NCI-H510A treated with DMSO at 0.1 percent for 48 hours (cell line): ENCODE data around the gene NELFB.
A peak's percentile ranks its signal among the peaks of the same experiment; 100 is the strongest.

Experiments
- DNase-seq: peaks from one replicate; lab custom pipeline; 2025; lab: John Stamatoyannopoulos, UW

NELFB gene

GRCh38 chr9:137303151-137303892, 48.2 kb downstream of the NELFB start:
- DNase-seq = peak; percentile 12

DNA sequence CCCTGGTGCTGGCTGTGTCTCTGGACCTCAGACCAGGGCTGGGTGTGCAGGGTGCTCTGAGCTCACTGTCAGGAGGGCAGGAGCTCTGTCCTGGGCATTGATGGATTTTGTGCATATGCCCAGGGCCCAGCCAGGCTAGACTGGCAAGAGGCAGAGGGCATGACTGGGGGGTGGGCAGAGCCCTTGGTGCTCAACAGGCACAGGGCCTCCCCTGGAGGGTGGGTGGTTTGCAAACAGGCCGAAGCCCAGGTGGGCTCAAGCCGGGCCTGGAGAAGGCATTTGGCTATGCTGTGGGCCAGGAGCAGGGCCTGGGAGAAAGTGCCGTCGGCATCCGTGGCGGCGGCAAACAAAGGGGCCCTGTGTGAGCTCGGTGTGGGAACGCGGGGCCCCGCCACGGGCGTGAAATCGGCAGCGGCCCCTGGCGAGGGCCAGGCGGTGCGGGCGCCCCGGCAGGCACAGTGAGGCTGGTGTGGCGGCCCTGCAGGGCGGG, 48.8 kb downstream of the NELFB start:
- DNase-seq = no peak

- DNase-seq = no peak
Observed at GRCh38 chr9:137304383-137305059, 49.4 kb downstream of the NELFB start.

DNA sequence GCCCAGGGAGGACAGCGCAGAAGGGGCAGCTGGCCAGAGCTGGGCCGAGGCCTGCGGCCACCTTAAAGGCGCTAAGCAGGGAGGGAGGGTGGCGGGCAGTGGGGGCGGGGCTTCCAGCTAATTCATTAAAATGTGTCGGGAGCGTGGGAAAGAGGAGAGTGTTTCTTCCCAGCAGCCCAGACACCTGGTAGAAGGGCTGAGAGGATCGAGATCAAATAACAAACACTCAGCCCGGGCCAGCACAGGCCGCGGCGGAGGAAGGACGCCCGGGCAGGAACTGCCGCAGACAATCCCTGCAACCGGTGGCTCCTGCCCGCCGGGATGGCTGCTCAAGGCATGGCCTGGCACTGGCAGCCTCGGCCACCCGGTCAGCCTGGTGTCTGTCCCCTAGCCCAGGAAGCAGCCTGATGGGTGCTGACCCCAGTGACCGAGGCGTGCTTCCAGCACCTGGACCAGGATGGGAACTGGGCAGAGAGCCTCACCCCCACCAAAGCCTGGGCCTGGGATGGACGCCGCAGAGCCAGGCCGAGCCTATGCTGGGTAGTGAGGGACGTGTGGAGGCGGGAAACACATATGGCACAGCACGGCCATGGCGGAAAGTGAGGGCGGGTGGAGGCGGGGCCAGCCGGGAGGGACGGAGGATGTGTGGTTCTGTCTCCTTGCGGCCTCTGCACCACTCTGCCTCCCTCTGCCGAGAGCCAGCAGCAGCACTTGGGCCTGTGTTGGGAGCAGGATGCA, 50.1 kb downstream of the NELFB start:
- DNase-seq = peak; percentile 88

- no peak for DNase-seq
Observed at GRCh38 chr9:137305798-137306065, 50.6 kb downstream of the NELFB start.

DNA sequence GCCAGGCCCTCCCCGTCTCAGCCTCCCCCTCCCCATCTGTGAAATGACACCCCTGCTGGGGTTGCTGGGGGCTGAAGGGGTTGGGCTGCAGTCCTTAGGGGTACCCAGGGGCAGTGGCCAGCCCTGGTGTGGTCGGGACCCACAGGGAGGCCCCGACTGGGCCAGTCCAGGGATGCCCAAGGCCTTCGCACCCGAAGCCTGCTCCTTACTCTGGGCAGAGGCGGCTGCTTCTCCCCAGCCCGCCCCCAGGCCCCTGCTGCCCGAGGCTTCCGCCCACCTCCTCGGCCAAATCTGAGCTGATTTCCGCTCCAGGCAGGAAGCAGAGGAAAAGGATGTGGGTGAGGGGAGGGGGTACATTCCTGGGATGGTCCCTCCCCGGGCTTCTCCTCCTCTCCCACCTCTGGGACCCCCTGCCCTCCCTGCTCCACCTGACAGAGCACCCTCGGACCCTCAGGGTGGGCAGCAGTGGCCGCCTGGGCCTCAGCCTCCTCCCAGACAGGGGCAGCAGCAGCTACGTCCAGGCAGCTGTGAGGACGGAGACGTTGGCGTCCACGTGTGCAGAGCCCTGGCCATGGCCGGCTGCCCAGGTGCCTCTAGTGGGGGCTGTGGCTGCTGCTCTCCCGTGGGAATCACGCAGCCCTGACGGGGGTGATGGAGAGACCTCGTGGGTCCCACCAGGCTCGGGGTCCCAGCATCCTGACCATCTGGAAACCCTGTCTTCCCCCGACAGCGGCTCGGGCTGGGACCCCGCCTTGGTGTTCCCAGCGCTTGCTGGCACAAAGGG, 51.1 kb downstream of the NELFB start:
- DNase-seq = no peak

DNA sequence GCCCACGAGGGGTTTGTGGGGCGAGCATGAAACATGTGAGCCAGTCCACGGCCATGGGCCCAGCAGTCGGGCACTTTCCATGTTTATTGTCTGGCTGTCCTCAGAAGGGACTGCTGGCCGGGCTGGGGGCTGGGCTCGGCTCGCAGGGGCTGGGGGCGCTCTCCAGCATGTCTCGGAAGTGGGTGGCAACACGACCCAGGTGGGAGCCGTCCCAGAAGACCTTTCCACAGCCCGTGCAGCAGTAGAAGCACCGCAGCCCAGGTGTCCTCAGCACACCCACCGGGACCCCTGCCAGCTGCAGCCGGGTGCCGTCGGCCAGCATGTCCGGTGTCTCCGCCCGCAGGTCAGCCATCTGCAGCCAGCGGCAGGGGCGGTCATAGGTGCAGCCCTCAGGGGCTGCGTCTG, 51.7 kb downstream of the NELFB start:
- DNase-seq = no peak

DNA sequence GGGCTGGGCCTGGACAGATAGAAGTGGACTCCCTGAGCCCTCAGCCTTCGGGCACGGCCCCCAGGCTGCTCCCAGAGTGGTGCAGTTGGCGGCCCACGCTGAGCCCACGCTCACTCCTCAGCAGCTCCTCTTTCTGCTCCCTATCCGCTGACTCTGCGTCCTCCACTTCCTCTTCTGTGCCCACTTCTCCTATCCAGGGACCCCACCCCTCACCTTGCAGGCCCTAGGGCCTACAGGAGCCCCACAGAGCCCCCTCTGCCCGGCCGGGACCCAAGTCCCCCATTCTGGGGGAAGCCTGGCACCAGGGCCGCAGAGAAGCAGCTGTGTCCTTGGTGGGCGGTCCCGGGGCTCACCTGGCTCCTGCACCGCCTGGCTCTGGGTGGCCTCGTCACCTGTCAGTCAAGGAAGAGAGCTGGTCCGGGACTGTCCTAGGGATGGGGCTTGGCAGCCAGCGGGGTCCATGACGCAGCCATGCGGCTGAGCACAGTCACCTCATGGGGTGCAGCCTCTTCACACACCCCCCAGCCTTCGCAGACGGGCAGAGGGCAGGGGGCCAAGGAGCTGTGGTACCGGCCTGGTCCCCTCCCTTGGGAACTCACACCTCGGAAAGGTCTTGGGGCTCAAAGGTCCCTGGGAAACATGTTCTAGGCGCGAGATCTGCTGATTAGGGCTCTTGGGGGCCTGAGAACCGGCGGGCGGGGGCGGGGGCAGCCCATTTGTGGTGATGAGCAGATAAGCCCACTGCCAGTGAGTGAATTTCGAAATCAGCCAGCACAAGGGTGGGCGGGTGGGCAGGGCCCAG, 52.3 kb downstream of the NELFB start:
- DNase-seq = no peak

DNA sequence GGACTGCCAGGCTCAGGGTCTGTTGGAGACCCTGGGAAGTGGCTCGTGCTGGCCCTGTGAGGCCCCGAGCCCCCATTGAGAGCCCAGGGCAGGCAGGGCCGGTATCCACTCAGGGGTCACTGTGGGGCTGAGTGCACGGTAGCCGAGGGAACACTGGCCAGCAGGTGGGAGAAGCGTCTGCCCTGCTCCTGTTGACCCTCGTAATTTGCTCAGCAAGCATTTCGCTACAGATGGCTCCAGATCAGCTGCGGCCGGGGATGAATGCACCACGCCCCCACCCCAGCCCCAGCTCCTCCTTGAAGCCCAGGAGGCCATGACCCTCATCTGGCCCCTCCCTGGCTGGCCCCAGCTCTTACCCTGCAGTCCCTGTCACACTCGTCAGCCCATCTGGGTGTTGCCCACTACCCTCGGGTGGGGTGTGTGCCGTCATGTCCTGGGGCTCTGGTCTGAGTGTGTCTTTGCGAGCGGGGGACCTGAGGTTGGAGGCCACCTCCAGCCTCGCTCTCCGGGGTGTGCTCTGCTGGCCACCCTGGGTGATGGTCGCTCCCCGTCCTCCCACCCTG, 53.0 kb downstream of the NELFB start:
- DNase-seq = no peak

- no peak for DNase-seq
Observed at GRCh38 chr9:137309368-137310188, 54.5 kb downstream of the NELFB start.

DNA sequence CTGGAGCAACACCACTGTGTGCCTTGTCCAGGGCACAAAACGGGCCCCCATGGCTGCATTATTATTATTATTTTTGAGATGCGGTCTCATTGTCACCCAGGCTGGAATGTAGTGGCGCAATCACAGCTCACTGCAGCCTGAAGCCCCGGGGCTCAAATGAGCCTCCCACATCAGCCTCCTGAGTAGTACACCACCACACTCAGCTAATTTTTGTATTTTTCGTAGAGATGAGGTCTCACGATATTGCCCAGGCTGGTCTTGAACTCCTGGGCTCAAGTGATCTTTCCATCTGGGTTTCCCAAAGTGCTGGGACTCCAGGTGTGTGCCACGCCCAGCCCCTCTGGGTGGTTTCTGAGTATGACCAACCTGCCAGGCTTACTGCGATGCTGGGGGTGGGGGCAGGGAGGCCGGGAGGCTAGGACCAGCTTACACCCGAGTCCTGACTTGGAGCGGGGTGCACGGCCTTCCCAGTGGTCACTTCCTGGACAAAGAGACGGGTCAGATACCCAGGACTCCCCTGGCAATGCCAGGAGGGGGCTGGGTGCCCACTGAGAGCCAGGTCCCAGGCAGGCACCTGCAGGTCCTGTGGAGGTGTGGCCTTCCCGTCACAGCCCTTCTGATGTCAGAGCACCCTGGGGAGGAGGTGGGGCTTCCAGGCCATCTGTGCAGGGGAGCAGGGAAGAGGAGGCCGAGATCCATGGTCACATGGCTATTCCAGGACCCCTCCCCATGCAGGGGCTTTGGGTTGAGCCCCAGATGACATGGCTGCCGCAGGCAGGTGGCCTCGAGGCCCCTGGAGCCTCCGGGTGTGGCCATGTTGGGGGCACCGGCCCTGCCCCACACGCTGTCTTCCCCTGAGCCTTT, 55.3 kb downstream of the NELFB start:
- DNase-seq = peak; percentile 80

DNA sequence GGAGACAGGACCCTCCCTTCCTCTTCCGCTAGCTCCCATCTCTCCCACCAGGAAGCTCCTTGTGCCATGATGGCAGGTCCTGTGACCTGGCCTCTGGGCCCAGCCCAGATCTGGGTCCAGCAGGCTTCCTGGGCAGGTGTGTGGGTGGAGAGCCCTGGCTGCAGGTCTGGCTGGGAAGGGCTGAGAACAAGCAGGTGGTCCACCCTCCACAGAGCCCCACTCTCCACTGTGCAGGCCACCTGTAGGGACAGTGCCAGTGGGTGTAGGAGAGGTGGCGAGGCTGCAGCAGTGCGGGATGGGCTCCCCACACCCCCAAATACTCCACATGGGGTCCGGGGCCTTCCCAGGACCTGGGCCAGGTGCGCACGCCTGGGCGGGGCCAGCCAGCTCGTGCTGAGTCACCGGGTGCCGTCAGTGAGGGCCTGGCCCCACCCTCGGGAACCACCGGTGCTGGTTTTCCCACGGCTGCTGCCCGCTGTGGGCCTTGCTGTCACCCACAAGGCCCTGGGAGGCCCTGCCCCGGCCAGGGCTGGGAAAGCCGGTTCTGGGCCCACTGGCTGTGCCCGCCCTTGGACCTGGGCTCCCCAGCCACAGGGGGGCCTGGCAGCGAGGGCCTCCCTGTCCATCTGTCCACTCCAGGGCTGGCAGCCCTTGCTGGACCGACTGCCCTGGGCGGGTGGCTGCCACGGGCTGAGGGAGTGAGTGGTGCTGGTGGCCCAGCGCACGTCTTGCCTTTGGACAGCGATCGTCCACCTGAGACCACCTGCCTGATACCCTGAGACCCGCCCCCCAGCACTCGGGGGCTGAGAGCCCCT, 56.3 kb downstream of the NELFB start:
- peak; percentile 82 for DNase-seq

- DNase-seq = no peak
Observed at GRCh38 chr9:137311986-137312851, 57.1 kb downstream of the NELFB start.

DNA sequence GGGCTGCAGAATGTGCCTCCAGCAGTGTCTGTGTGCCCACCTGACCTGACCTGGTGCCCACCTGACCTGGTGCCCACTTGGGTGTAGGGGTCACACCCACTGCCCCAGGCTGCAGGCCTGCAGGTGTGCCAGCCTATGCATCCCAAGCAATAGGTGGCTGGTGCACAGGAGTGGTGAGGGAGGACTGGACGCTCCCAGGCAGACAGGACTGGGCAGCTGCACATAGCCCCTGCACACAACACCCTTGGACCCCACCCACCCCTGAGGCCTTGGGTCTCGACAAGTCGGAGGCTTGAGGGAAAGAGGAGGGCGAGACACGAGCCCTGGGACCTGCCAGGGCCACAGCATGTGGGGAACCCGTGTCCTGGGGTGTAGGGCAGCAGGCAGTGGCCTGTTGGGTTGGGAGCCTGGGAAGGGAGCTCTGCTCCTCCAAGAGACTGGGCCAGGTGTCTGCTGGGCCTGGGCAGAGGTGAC, 57.8 kb downstream of the NELFB start:
- no peak for DNase-seq

DNA sequence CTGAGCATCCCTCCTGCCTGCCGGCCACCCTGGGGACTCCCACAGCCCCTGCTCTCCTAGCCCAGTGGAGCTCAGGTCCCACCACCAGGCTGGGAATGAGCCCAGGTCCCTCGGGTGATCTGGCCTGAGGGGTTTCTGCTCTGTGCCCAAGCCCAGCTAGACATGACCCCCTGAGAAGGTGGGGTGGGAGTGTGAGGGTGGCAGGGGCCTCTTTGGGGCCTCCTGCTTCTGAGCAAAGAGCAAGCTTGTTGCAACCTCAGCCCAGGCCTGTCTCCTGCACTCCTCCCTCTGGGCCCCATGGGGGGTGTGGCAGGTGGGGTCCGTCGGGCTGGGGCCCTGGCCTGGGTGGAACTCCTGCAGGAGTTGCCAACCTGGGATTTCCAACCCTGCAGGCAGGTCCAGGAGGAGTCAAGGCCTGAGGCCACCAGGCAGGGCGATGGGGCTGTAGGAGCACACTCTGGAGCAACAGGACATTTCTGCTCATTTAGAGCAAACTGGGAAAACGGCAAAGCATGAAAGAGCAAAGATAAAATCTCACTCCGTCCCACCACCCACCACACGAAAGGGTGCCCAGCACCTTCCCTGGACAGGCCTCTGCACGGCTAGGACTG, 58.3 kb downstream of the NELFB start:
- DNase-seq = no peak

GRCh38 chr9:137313956-137314560, 58.9 kb downstream of the NELFB start:
- no peak for DNase-seq
